CD4-positive, alpha-beta T cell (primary cell): ENCODE measurements around the gene CASP2. TPM values are rescaled to one million over a fixed set of nuclear protein-coding genes. Genes with fewer than 3 reads are reported as not detected.

Source experiments
- ATAC-seq: fragments of 200-7000 bp; cut with Tn5 transposase; one replicate; pipeline ENCODE4 v1.10.0; 2022; ENCODE audit warnings: mild to moderate bottlenecking; ENCODE audit not compliant: poor library complexity
- CTCF ChIA-PET: fragments of 350-600 bp; sonication (Branson Sonifier 250); formaldehyde crosslinking; loops from one replicate; lab custom pipeline; 2021; ENCODE audit warnings: antibody characterized with exemption, inconsistent platforms; lab: Charles Lee
- POLR2A ChIA-PET: fragments of 350-600 bp; sonication (Branson Sonifier 250); formaldehyde crosslinking; loops from one replicate; lab custom pipeline; 2021; ENCODE audit warnings: antibody characterized with exemption, inconsistent platforms; lab: Charles Lee
- DNase-seq, 14 experiments: peaks; one replicate each; pipeline ENCODE4 v3.0.0-alpha.2; 2013 to 2020; ENCODE audit warnings: mixed read lengths in 2 of 14
- H3K27ac ChIP-seq, 2 donors: one replicate each; pipeline versions ENCODE4 v1.5.1 to v1.7.0; 2013; ENCODE audit warnings: low read length in 2 of 2, low read depth in 1 of 2, mild to moderate bottlenecking in 1 of 2
- H3K27me3 ChIP-seq, 2 experiments: 1 replicate in 1 of 2; 2 replicates in 1 of 2; pipeline versions ENCODE4 v1.6.1 to v1.7.0; 2013; ENCODE audit warnings: low read length in 2 of 2, control low read depth in 1 of 2, mild to moderate bottlenecking in 1 of 2, moderate library complexity in 1 of 2; ENCODE audit not compliant: insufficient read depth in 2 of 2, control insufficient read depth in 1 of 2
- H3K36me3 ChIP-seq: one replicate; pipeline ENCODE4 v1.6.1; 2013; ENCODE audit warnings: low read length, control low read depth; ENCODE audit not compliant: insufficient read depth
- H3K4me1 ChIP-seq: one replicate; pipeline ENCODE4 v1.6.1; 2013; ENCODE audit warnings: low read length, control low read depth; ENCODE audit not compliant: insufficient read depth
- H3K4me3 ChIP-seq: one replicate; pipeline ENCODE4 v1.5.1; 2013; ENCODE audit warnings: mild to moderate bottlenecking, low read length, moderate library complexity
- H3K9me3 ChIP-seq, 2 experiments: 1 replicate in 1 of 2; 2 replicates in 1 of 2; pipeline versions ENCODE4 v1.6.1 to v1.7.0; 2013; ENCODE audit warnings: low read length in 2 of 2, mild to moderate bottlenecking in 2 of 2, control low read depth in 1 of 2, moderate library complexity in 1 of 2; ENCODE audit not compliant: control insufficient read depth in 1 of 2, insufficient read depth in 1 of 2
- H3K27ac Mint-ChIP-seq: one replicate; pipeline ENCODE4 v1.8.0; 2020; ENCODE audit warnings: mixed read lengths
- H3K27me3 Mint-ChIP-seq: one replicate; pipeline ENCODE4 v1.8.0; 2021; ENCODE audit warnings: mixed read lengths
- H3K36me3 Mint-ChIP-seq: one replicate; pipeline ENCODE4 v1.8.0; 2021; ENCODE audit warnings: low read depth, mixed read lengths
- H3K4me1 Mint-ChIP-seq: one replicate; pipeline ENCODE4 v1.8.0; 2021; ENCODE audit warnings: low read depth, mixed read lengths
- H3K4me3 Mint-ChIP-seq: one replicate; pipeline ENCODE4 v1.8.0; 2020; ENCODE audit warnings: mild to moderate bottlenecking, mixed read lengths
- H3K9me3 Mint-ChIP-seq: one replicate; pipeline ENCODE4 v1.8.0; 2020; ENCODE audit warnings: mixed read lengths
- CTCF ChIP-seq: fragments of 200-600 bp; IDR thresholded peaks from one replicate; pipeline ENCODE4 v1.8.0; 2022; ENCODE audit warnings: antibody characterized with exemption, mild to moderate bottlenecking
- intact Hi-C, 2 experiments: fragments of 100-400 bp; cut with DNase I in 1 of 2; cut with micrococcal nuclease in 1 of 2; formaldehyde crosslinking; loops; one replicate each; pipeline versions ENCODE4 v1.15.1 to v1.9.0; 2023 to 2025; cut with DNase I, micrococcal nuclease
- total RNA-seq, 174 experiments: library from RNA in 2 of 174; stranded (reverse) in 2 of 174; gene quantifications; one replicate each; pipeline ENCODE4 v1.2.3 and lab custom pipeline; 2021 to 2026

Gene CASP2
- total RNA-seq, 2 experiments from 2014 or later: 19.1 to 21.9 TPM

- Mint-ChIP-seq H3K4me3 (no peak overlapping the region), H3K27me3 (peaks cover 31% of the 10 kb centered on the region), H3K27ac (no peak overlapping the region), H3K4me1 (no peaks in the 10 kb centered on the region), H3K36me3 (no peaks in the 10 kb centered on the region), H3K9me3 (no peaks in the 10 kb centered on the region)
- Histone ChIP-seq H3K27me3 (peaks cover 0 to 7% of the 10 kb centered on the region in 2 experiments), H3K4me1 (no peaks in the 10 kb centered on the region), H3K9me3 (no peaks in the 10 kb centered on the region), H3K36me3 (no peaks in the 10 kb centered on the region), H3K27ac (no peak overlapping the region), H3K4me3 (no peak overlapping the region)
- ChIA-PET POLR2A (interaction anchor here (0.6 kb wide), 1 partner anchor 157 kb away, joined by 3 read pairs; no protein-coding TSS in a partner anchor), CTCF (interaction anchor here (1.2 to 1.7 kb wide), 4 partner anchors 8 to 97 kb away, joined by 3 to 5 read pairs (median 5); no protein-coding TSS in a partner anchor)
- TF ChIP-seq CTCF: no peak
- DNase-seq (no peak), ATAC-seq (no peak)
- intact Hi-C loops: no loop called here
Measured at GRCh38 chr7:143337216-143337615, 49.1 kb downstream of the CASP2 start.

GRCh38 chr7:143341842-143342241 lies 53.7 kb downstream of the CASP2 start:
- Mint-ChIP-seq H3K36me3 (no peaks in the 10 kb centered on the region), H3K27me3 (peaks cover 38% of the 10 kb centered on the region), H3K4me3 (no peak overlapping the region), H3K4me1 (peaks cover 9% of the 10 kb centered on the region), H3K27ac (no peak overlapping the region), H3K9me3 (no peaks in the 10 kb centered on the region)
- DNase-seq: no peak
- H3K27me3 ChIP-seq: peaks cover 4 to 7% of the 10 kb centered on the region in 2 experiments
- intact Hi-C loops: no loop called here
- H3K27ac ChIP-seq: no peak overlapping the region
- CTCF ChIA-PET: no interaction called here
- TF ChIP-seq CTCF: no peak
- H3K9me3 ChIP-seq: no peaks in the 10 kb centered on the region
- peaks cover 9% of the 10 kb centered on the region for H3K4me1 ChIP-seq
- POLR2A ChIA-PET: no interaction called here
- no peaks in the 10 kb centered on the region for H3K36me3 ChIP-seq
- no peak overlapping the region for H3K4me3 ChIP-seq
- no peak for ATAC-seq

GRCh38 chr7:143343596-143343995 lies 55.4 kb downstream of the CASP2 start:
- no peaks in the 10 kb centered on the region for H3K9me3 Mint-ChIP-seq
- peaks cover 32% of the 10 kb centered on the region for H3K27me3 Mint-ChIP-seq
- Histone ChIP-seq H3K9me3 (no peaks in the 10 kb centered on the region), H3K27me3 (peaks cover 4 to 7% of the 10 kb centered on the region in 2 experiments), H3K27ac (no peak overlapping the region), H3K4me1 (peaks cover 9% of the 10 kb centered on the region), H3K36me3 (no peaks in the 10 kb centered on the region), H3K4me3 (no peak overlapping the region)
- no peak overlapping the region for H3K27ac Mint-ChIP-seq
- ChIA-PET POLR2A (interaction anchor here (0.8 kb wide), 1 partner anchor 36 kb away, joined by 3 read pairs; no protein-coding TSS in a partner anchor), CTCF (interaction anchor here (1.0 kb wide), 1 partner anchor 37 kb away, joined by 5 read pairs; no protein-coding TSS in a partner anchor)
- H3K36me3 Mint-ChIP-seq: no peaks in the 10 kb centered on the region
- ATAC-seq (no peak), DNase-seq (no peak)
- intact Hi-C loops: no loop called here
- no peak overlapping the region for H3K4me3 Mint-ChIP-seq
- no peak for TF ChIP-seq CTCF
- H3K4me1 Mint-ChIP-seq: peaks cover 9% of the 10 kb centered on the region
